IMR-90 (cell line): Measurements from ENCODE around the gene BOLA1. TPM values are rescaled to one million over a fixed set of nuclear protein-coding genes. Genes with fewer than 3 reads are reported as not detected.

Experiments
- ATAC-seq: fragments of 200-7000 bp; cut with Tn5 transposase; 2 replicates; pipeline ENCODE4 v1.9.1; 2020; ENCODE audit warnings: low read depth, mild to moderate bottlenecking, moderate library complexity
- BruUV-seq: library from RNA; stranded (reverse); fragments of 400-500 nt; replicated peaks from 2 replicates; lab custom pipeline; 2021; lab: Mats Ljungman, UMichigan
- CTCF ChIA-PET: fragments of 300-600 bp; formaldehyde crosslinking; extraction: SDS; loops from one replicate; lab custom pipeline; 2021; ENCODE audit warnings: antibody characterized with exemption; lab: Yijun Ruan, JAX
- POLR2A ChIA-PET: fragments of 300-600 bp; sonication (Branson Sonifier 250); formaldehyde crosslinking; loops from one replicate; lab custom pipeline; 2022; ENCODE audit warnings: antibody characterized with exemption; ENCODE audit not compliant: unreplicated experiment; lab: Charles Lee
- DNase-seq: peaks from one replicate; pipeline ENCODE4 v3.0.0; 2013
- H2AFZ ChIP-seq: replicated peaks from 2 replicates; pipeline ENCODE3; 2013; ENCODE audit warnings: low read length, mild to moderate bottlenecking; ENCODE audit not compliant: poor library complexity
- H2AK5ac ChIP-seq: 2 replicates; pipeline ENCODE4 v1.6.1; 2013; ENCODE audit warnings: low read depth, low read length, inconsistent platforms
- H2AK9ac ChIP-seq: replicated peaks from 2 replicates; pipeline ENCODE3; 2013; ENCODE audit warnings: mild to moderate bottlenecking, low read depth, low read length, moderate library complexity; ENCODE audit not compliant: poor library complexity
- H2BK120ac ChIP-seq: 2 replicates; pipeline ENCODE4 v1.6.1; 2013; ENCODE audit warnings: low read depth, low read length, inconsistent platforms
- H2BK15ac ChIP-seq: 3 replicates; pipeline ENCODE4 v1.6.1; 2013; ENCODE audit warnings: low read depth, low read length, inconsistent platforms
- H2BK20ac ChIP-seq: 2 replicates; pipeline ENCODE4 v1.6.1; 2013; ENCODE audit warnings: low read depth, mild to moderate bottlenecking, inconsistent platforms, low read length, moderate library complexity
- H2BK5ac ChIP-seq: 2 replicates; pipeline ENCODE4 v1.6.1; 2013; ENCODE audit warnings: mild to moderate bottlenecking, low read depth, low read length, inconsistent platforms; ENCODE audit not compliant: poor library complexity, severe bottlenecking
- H3K14ac ChIP-seq: replicated peaks from 2 replicates; pipeline ENCODE4 v1.6.1; 2013; ENCODE audit warnings: low read depth, low read length, inconsistent platforms
- H3K18ac ChIP-seq: 2 replicates; pipeline ENCODE4 v1.6.1; 2013; ENCODE audit warnings: low read depth, low read length, control low read depth
- H3K23ac ChIP-seq: 2 replicates; pipeline ENCODE4 v1.6.1; 2013; ENCODE audit warnings: low read depth, low read length, inconsistent platforms
- H3K27ac ChIP-seq: 2 replicates; pipeline ENCODE4 v1.5.1; 2013; ENCODE audit warnings: mild to moderate bottlenecking, control low read depth, low read length; ENCODE audit not compliant: insufficient read depth
- H3K27me3 ChIP-seq: 2 replicates; pipeline ENCODE4 v1.6.1; 2013; ENCODE audit warnings: low read length; ENCODE audit not compliant: control insufficient read depth, insufficient read depth
- H3K36me3 ChIP-seq: 2 replicates; pipeline ENCODE4 v1.6.1; 2013; ENCODE audit warnings: low read length, mixed read lengths; ENCODE audit not compliant: control insufficient read depth, insufficient read depth
- H3K4ac ChIP-seq: 2 replicates; pipeline ENCODE4 v1.6.1; 2013; ENCODE audit warnings: low read depth, low read length, inconsistent platforms
- H3K4me1 ChIP-seq: 2 replicates; pipeline ENCODE4 v1.6.1; 2013; ENCODE audit warnings: low read length, mixed read lengths; ENCODE audit not compliant: control insufficient read depth, insufficient read depth
- H3K4me2 ChIP-seq: 2 replicates; pipeline ENCODE4 v1.6.1; 2013; ENCODE audit warnings: low read depth, mild to moderate bottlenecking, control low read depth, low read length, moderate library complexity
- H3K4me3 ChIP-seq: 2 replicates; pipeline ENCODE4 v1.5.1; 2013; ENCODE audit warnings: low read depth, mild to moderate bottlenecking, control low read depth, low read length, moderate library complexity; ENCODE audit not compliant: insufficient read depth
- H3K56ac ChIP-seq: 2 replicates; pipeline ENCODE4 v1.6.1; 2013; ENCODE audit warnings: low read length, inconsistent platforms; ENCODE audit not compliant: insufficient read depth; ENCODE audit errors: extremely low read depth
- H3K79me1 ChIP-seq, 2 experiments: 2 replicates each; pipeline ENCODE4 v1.6.1; 2013; ENCODE audit warnings: low read length in 2 of 2, inconsistent platforms in 1 of 2, low read depth in 1 of 2
- H3K9ac ChIP-seq: 2 replicates; pipeline ENCODE4 v1.6.1; 2013; ENCODE audit warnings: low read depth, low read length, control low read depth
- H3K9me1 ChIP-seq: 2 replicates; pipeline ENCODE4 v1.6.1; 2013; ENCODE audit warnings: low read length, inconsistent platforms; ENCODE audit not compliant: insufficient read depth
- H3K9me3 ChIP-seq: 2 replicates; pipeline ENCODE4 v1.6.1; 2013; ENCODE audit warnings: low read length; ENCODE audit not compliant: control insufficient read depth, insufficient read depth
- H4K20me1 ChIP-seq: 2 replicates; pipeline ENCODE4 v1.6.1; 2013; ENCODE audit warnings: low read length, inconsistent platforms; ENCODE audit not compliant: insufficient read depth
- H4K5ac ChIP-seq: 2 replicates; pipeline ENCODE4 v1.6.1; 2013; ENCODE audit warnings: mild to moderate bottlenecking, low read depth, low read length, control low read depth
- H4K8ac ChIP-seq, 2 experiments: 2 replicates each; pipeline ENCODE4 v1.6.1; 2013; ENCODE audit warnings: low read depth in 2 of 2, low read length in 2 of 2, control low read depth in 1 of 2, inconsistent platforms in 1 of 2
- H4K91ac ChIP-seq: 2 replicates; pipeline ENCODE4 v1.6.1; 2013; ENCODE audit warnings: low read depth, low read length, inconsistent platforms; ENCODE audit not compliant: insufficient read depth
- BHLHE40 ChIP-seq: fragments of 150-350 bp; IDR thresholded peaks from 2 replicates; pipeline ENCODE4 v1.6.1; 2016; ENCODE audit warnings: mild to moderate bottlenecking, low read depth, low read length
- CEBPB ChIP-seq: IDR thresholded peaks from 2 replicates; pipeline ENCODE4 v1.6.1; 2012; ENCODE audit warnings: low read depth, low read length, improper control_type of control experiment
- CHD1 ChIP-seq: IDR thresholded peaks from 2 replicates; pipeline ENCODE4 v1.6.1; 2012; ENCODE audit warnings: low read depth, low read length, improper control_type of control experiment
- ELK1 ChIP-seq: fragments of 150-350 bp; IDR thresholded peaks from 2 replicates; pipeline ENCODE4 v1.6.1; 2016; ENCODE audit warnings: low read depth, mild to moderate bottlenecking, low read length, moderate library complexity, borderline replicate concordance
- FOS ChIP-seq: fragments of 150-350 bp; IDR thresholded peaks from 2 replicates; pipeline ENCODE4 v1.6.1; 2016; ENCODE audit warnings: low read depth, low read length
- MAZ ChIP-seq: IDR thresholded peaks from 2 replicates; pipeline ENCODE4 v1.6.1; 2012; ENCODE audit warnings: low read depth, mild to moderate bottlenecking, low read length, improper control_type of control experiment, moderate library complexity, borderline replicate concordance
- MXI1 ChIP-seq: IDR thresholded peaks from 2 replicates; pipeline ENCODE4 v1.6.1; 2012; ENCODE audit warnings: low read depth, mild to moderate bottlenecking, low read length, moderate library complexity, borderline replicate concordance
- NFE2L2 ChIP-seq: fragments of 150-350 bp; IDR thresholded peaks from 2 replicates; pipeline ENCODE4 v1.6.1; 2016; ENCODE audit warnings: low read depth, mild to moderate bottlenecking, low read length
- POLR2A ChIP-seq: IDR thresholded peaks from 2 replicates; pipeline ENCODE4 v1.6.1; 2012; ENCODE audit warnings: mild to moderate bottlenecking, low read depth, low read length
- RAD21 ChIP-seq: IDR thresholded peaks from 2 replicates; pipeline ENCODE4 v1.6.1; 2012; ENCODE audit warnings: low read length, improper control_type of control experiment
- RCOR1 ChIP-seq: IDR thresholded peaks from 2 replicates; pipeline ENCODE4 v1.6.1; 2012; ENCODE audit warnings: mild to moderate bottlenecking, low read length, improper control_type of control experiment; ENCODE audit not compliant: insufficient replicate concordance
- RFX5 ChIP-seq: IDR thresholded peaks from 2 replicates; pipeline ENCODE4 v1.8.0; 2012; ENCODE audit warnings: low read depth, mild to moderate bottlenecking, low read length, moderate library complexity
- SMC3 ChIP-seq: fragments of 150-350 bp; IDR thresholded peaks from 2 replicates; pipeline ENCODE4 v1.6.1; 2016; ENCODE audit warnings: low read depth, mild to moderate bottlenecking, antibody characterized with exemption, low read length, moderate library complexity
- USF2 ChIP-seq: fragments of 150-350 bp; IDR thresholded peaks from 2 replicates; pipeline ENCODE4 v1.6.1; 2017; ENCODE audit warnings: mild to moderate bottlenecking, antibody characterized with exemption, low read length, low read depth
- WGBS, 2 experiments: methylation state at CpG; one replicate each; pipeline versions ENCODE4 v1.1.5 to v1.1.7; 2013; ENCODE audit warnings: missing lambda C conversion rate in 2 of 2; ENCODE audit not compliant: insufficient read length in 1 of 2; ENCODE audit errors: extremely low coverage in 2 of 2; 5-methylcytosine and 5-hydroxymethylcytosine counted together
- dilution Hi-C: fragments of 300-500 bp; cut with HindIII; formaldehyde crosslinking; loops from one replicate; pipeline ENCODE4 v1.14.3; 2018; ENCODE audit warnings: low sequenced_read_pairs; ENCODE audit not compliant: unreplicated experiment
- in situ Hi-C: fragments of 300-500 bp; cut with MboI; formaldehyde crosslinking; loops from 3 replicates; pipeline ENCODE4 v1.14.3; 2019; ENCODE audit warnings: low sequenced_read_pairs, inconsistent platforms, mixed read lengths
- intact Hi-C: fragments of 100-400 bp; cut with micrococcal nuclease; formaldehyde crosslinking; loops from 2 replicates; pipeline ENCODE4 v1.10.0; 2022
- polyA plus RNA-seq, 3 experiments: library from polyadenylated mRNA; depleted of rRNA; stranded (reverse); fragments of >200 nt; gene quantifications; 2 replicates each; pipeline ENCODE4 v1.2.3, GENCODE V29; 2012; ENCODE audit warnings: low replicate concordance in 1 of 3
- total RNA-seq: library from RNA; depleted of rRNA; stranded (reverse); fragments of >200 nt; gene quantifications from 2 replicates; pipeline ENCODE4 v1.2.3, GENCODE V29; 2012

The BOLA1 gene
- total and polyA plus RNA-seq, 2 of the 4 experiments (the other 2 are of a cell fraction), result 3.4 to 12.6 TPM

GRCh38 chr1:149887456-149888246, 11.7 kb upstream of the BOLA1 start:
- H4K91ac ChIP-seq, result peak overlapping the region; percentile 66; the same call in 1 of the 2 replicates
- H3K9me1 ChIP-seq, result no peaks in the 10 kb centered on the region
- H3K4me1 ChIP-seq, result peaks cover 3% of the 10 kb centered on the region; the same call in 1 of the 2 replicates
- CTCF ChIA-PET, result interaction anchor here (0.6 to 1.4 kb wide), 5 partner anchors 12 to 299 kb away, joined by 3 to 5 read pairs (median 3); no protein-coding TSS in a partner anchor
- H3K4me2 ChIP-seq, result peak overlapping the region; percentile 95
- H3K79me1 ChIP-seq, result peaks cover 3 to 19% of the 10 kb centered on the region in 2 experiments; a peak in 3 of 4 replicates
- peak overlapping the region; percentile 61 for H3K4me3 ChIP-seq
- peaks cover 15% of the 10 kb centered on the region for H4K20me1 ChIP-seq
- H2AFZ ChIP-seq, result peak overlapping the region; percentile 84
- peak overlapping the region; percentile 59 for H2BK20ac ChIP-seq
- dilution Hi-C loops, result no loop called here
- peak overlapping the region; percentile 73 for H3K14ac ChIP-seq
- peak overlapping the region; percentile 27; the same call in 1 of the 3 replicates for H2BK15ac ChIP-seq
- H3K9ac ChIP-seq, result peak overlapping the region; percentile 89
- in situ Hi-C loops, result no loop called here
- H2AK5ac ChIP-seq, result peak overlapping the region; percentile 30; the same call in 1 of the 2 replicates
- H3K18ac ChIP-seq, result peak overlapping the region; percentile 71
- peak overlapping the region; percentile 91 for H3K27ac ChIP-seq
- WGBS, 2 experiments, result 0% methylated on average over 33 of the region's 46 CpGs; no CpG with 5 or more reads in 1 of the 2 experiments
- BruUV-seq, result no TSS peak
- POLR2A ChIA-PET, result interaction anchor here (0.9 to 2.9 kb wide), 11 partner anchors 15 to 299 kb away, joined by 3 to 16 read pairs (median 5); partner anchors contain the start of genes OTUD7B and SF3B4
- H2AK9ac ChIP-seq, result peak overlapping the region; percentile 66
- no peaks in the 10 kb centered on the region for H3K36me3 ChIP-seq
- intact Hi-C loops, result no loop called here
- peak; percentile 72 for ATAC-seq
- H4K8ac ChIP-seq, result peak overlapping the region in 1 of 2 experiments; percentile 97; a peak in 3 of 4 replicates
- peak; percentile 99 for DNase-seq
- H3K23ac ChIP-seq, result peak overlapping the region; percentile 96
- H3K27me3 ChIP-seq, result no peaks in the 10 kb centered on the region
- H3K4ac ChIP-seq, result peak overlapping the region; percentile 93
- H3K9me3 ChIP-seq, result no peaks in the 10 kb centered on the region
- H3K56ac ChIP-seq, result peak overlapping the region; percentile 93
- H2BK5ac ChIP-seq, result peak overlapping the region; percentile 92
- peak overlapping the region; percentile 77 for H4K5ac ChIP-seq
- peak overlapping the region; percentile 82 for H2BK120ac ChIP-seq
- TF ChIP-seq FOS (no peak), ELK1 (no peak), RAD21 (no peak), MXI1 (no peak), CEBPB (peak; percentile 96), SMC3 (no peak), RFX5 (no peak), CHD1 (no peak; the same call in 1 of the 2 replicates), POLR2A (peak; percentile 97), RCOR1 (no peak), NFE2L2 (no peak), USF2 (no peak; the same call in 1 of the 2 replicates), MAZ (peak; percentile 56; the same call in 1 of the 2 replicates), BHLHE40 (no peak)
